ENCODE data around the gene TMPRSS5. TPM values are rescaled to one million over a fixed set of nuclear protein-coding genes. Genes with fewer than 3 reads are reported as not detected.

The TMPRSS5 gene
- total RNA-seq, 4 donors from 2014 or later = 0.26 to 0.83 (median 0.37) TPM

- TF ChIP-seq POLR2AphosphoS5 (IDR thresholded peaks at IDR 0.05) (no peak), POLR2A (IDR thresholded peaks at IDR 0.05; ENCODE audit: low read depth) (no peak), CTCF (IDR thresholded peaks at IDR 0.05) (no peak), EP300 (IDR thresholded peaks at IDR 0.05) (no peak)
- Histone ChIP-seq H3K36me3 (no peaks in the 10 kb centered on the region), H3K4me3 (no peak overlapping the region), H3K4me1 (no peaks in the 10 kb centered on the region), H3K27me3 (no peaks in the 10 kb centered on the region), H3K9me3 (peaks cover 0 to 21% (median 12%) of the 10 kb centered on the region in 4 donors), H3K27ac (replicated peaks in 1 of 4) (no peak overlapping the region)
- 79% methylated on average over 1 of the region's 1 CpG for WGBS
- no peak for DNase-seq (ENCODE audit: extremely low spot score)
- intact Hi-C loops (cut with DNase I) = no loop called here
Measured at GRCh38 chr11:113667801-113668200, 38.3 kb downstream of the TMPRSS5 start.

DNA sequence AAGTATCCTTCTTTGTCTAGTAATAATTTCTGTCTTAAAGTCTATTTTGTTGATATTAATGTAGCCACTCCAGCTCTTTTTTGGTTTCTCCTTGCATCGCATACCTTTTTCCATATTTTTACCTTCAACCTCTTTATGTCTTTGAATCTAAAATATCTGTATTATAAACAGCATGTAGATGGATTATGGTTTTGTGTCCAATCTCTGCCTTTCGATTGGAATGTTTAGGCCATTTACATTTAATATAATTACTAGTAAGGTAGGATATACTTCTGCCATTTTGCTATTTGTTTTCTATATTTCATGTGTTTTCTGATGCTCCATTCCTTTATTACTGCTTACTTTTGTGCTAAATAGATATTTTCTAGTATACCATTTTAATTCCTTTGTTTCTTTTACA, 39.5 kb downstream of the TMPRSS5 start:
- TF ChIP-seq POLR2AphosphoS5 (IDR thresholded peaks at IDR 0.05) = no peak
- TF ChIP-seq CTCF (IDR thresholded peaks at IDR 0.05) = no peak
- no peak for TF ChIP-seq POLR2A (IDR thresholded peaks at IDR 0.05; ENCODE audit: low read depth)
- TF ChIP-seq EP300 (IDR thresholded peaks at IDR 0.05) = no peak
- Histone ChIP-seq H3K27ac (replicated peaks in 1 of 4) (no peak overlapping the region), H3K27me3 (no peaks in the 10 kb centered on the region), H3K4me3 (no peak overlapping the region), H3K36me3 (no peaks in the 10 kb centered on the region), H3K4me1 (no peaks in the 10 kb centered on the region), H3K9me3 (peaks cover 0 to 21% (median 12%) of the 10 kb centered on the region in 4 donors)
- DNase-seq (ENCODE audit: extremely low spot score) = no peak
- 98% methylated on average over 2 of the region's 2 CpGs for WGBS
- intact Hi-C loops (cut with DNase I) = no loop called here

DNA sequence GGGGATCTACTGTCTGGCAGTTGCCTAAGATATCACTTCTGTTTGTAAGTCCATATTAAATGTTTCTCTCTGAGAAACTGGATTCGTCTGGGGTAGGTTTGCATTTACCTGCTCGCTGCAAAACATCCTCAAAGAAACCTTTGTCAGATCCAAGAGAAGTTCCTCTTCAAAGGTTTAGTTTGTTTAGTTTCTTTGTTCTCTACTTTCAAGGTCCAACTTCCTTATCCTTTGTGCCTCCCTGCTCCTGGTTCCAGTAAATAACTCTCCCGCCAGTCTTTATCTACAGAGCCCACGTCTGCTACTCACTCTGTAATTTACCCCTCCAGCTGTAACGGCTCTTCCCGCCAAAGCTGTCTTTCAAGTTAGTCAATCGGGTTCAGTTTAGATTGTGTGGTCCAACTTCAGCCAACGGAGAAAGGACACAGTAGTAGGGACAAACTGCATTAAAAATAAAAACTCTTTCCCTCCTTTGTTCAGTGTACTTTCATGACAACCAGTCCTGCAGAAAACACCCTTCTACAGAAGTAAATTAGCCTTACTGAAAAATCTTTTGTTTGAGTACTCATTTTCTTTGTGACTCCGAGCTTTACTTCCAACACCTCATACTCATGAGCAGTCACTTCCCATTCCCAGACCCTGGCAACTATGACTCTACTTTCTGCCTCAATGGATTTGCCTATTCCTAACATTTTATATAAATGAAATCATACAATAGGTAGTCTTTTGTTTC, 41.0 kb downstream of the TMPRSS5 start:
- 71% methylated on average over 9 of the region's 9 CpGs for WGBS
- H3K27ac ChIP-seq (replicated peaks in 1 of 4) = no peak overlapping the region
- intact Hi-C loops (cut with DNase I) = no loop called here
- no peak overlapping the region for H3K4me3 ChIP-seq
- no peak for DNase-seq (ENCODE audit: extremely low spot score)
- H3K27me3 ChIP-seq = no peaks in the 10 kb centered on the region
- no peaks in the 10 kb centered on the region for H3K4me1 ChIP-seq
- no peaks in the 10 kb centered on the region for H3K36me3 ChIP-seq
- peaks cover 0 to 21% (median 12%) of the 10 kb centered on the region in 4 donors for H3K9me3 ChIP-seq
- TF ChIP-seq POLR2AphosphoS5 (IDR thresholded peaks at IDR 0.05) = no peak
- TF ChIP-seq EP300 (IDR thresholded peaks at IDR 0.05) = no peak
- no peak for TF ChIP-seq CTCF (IDR thresholded peaks at IDR 0.05)
- TF ChIP-seq POLR2A (IDR thresholded peaks at IDR 0.05; ENCODE audit: low read depth) = no peak

GRCh38 chr11:113664069-113664980, 41.8 kb downstream of the TMPRSS5 start:
- H3K36me3 ChIP-seq = no peaks in the 10 kb centered on the region
- intact Hi-C loops (cut with DNase I) = no loop called here
- TF ChIP-seq EP300 (IDR thresholded peaks at IDR 0.05) (no peak), CTCF (IDR thresholded peaks at IDR 0.05) (no peak), POLR2A (IDR thresholded peaks at IDR 0.05; ENCODE audit: low read depth) (no peak), POLR2AphosphoS5 (IDR thresholded peaks at IDR 0.05) (no peak)
- H3K4me3 ChIP-seq = no peak overlapping the region
- H3K27me3 ChIP-seq = no peaks in the 10 kb centered on the region
- H3K4me1 ChIP-seq = no peaks in the 10 kb centered on the region
- WGBS = 84% methylated on average over 11 of the region's 11 CpGs
- no peak overlapping the region for H3K27ac ChIP-seq (replicated peaks in 1 of 4)
- DNase-seq (ENCODE audit: extremely low spot score) = no peak
- peaks cover 0 to 21% (median 12%) of the 10 kb centered on the region in 4 donors for H3K9me3 ChIP-seq

All from esophagus muscularis mucosa (tissue), 4 donors.